GM23338 (cell line): Measurements from ENCODE around the gene NCKAP5. TPM values are rescaled to one million over a fixed set of nuclear protein-coding genes. Genes with fewer than 3 reads are reported as not detected.

ENCODE experiments used
- ATAC-seq: fragments of 200-7000 bp; cut with Tn5 transposase; 3 replicates; pipeline ENCODE4 v1.9.1; 2020
- DNase-seq: peaks from one replicate; pipeline ENCODE4 v3.0.0-alpha.2; 2015; ENCODE audit warnings: low spot score
- H2AFZ ChIP-seq: fragments of 200-600 bp; sonication (generic); 2 replicates; pipeline ENCODE4 v1.8.0; 2016; ENCODE audit warnings: antibody characterized with exemption, mild to moderate bottlenecking, moderate library complexity
- H3F3A ChIP-seq: fragments of 200-600 bp; sonication (generic); replicated peaks from 2 replicates; pipeline ENCODE4 v1.8.0; 2017; ENCODE audit warnings: antibody characterized with exemption, mixed run types, low read depth
- H3K27ac ChIP-seq: fragments of 200-600 bp; sonication (generic); 2 replicates; pipeline ENCODE4 v1.6.1; 2016; ENCODE audit warnings: low read depth
- H3K27me3 ChIP-seq: fragments of 200-600 bp; sonication (generic); 2 replicates; pipeline ENCODE4 v1.8.0; 2016; ENCODE audit warnings: mild to moderate bottlenecking, mixed run types, moderate library complexity; ENCODE audit not compliant: insufficient read depth
- H3K36me3 ChIP-seq: fragments of 200-600 bp; sonication (generic); 2 replicates; pipeline ENCODE4 v1.8.0; 2016; ENCODE audit warnings: mild to moderate bottlenecking; ENCODE audit not compliant: insufficient read depth
- H3K4me1 ChIP-seq: fragments of 200-600 bp; sonication (generic); 2 replicates; pipeline ENCODE4 v1.8.0; 2016; ENCODE audit warnings: mild to moderate bottlenecking, moderate library complexity; ENCODE audit not compliant: insufficient read depth
- H3K4me2 ChIP-seq: fragments of 200-600 bp; sonication (generic); 2 replicates; pipeline ENCODE4 v1.7.1; 2017; ENCODE audit warnings: mixed run types
- H3K4me3 ChIP-seq: fragments of 200-600 bp; sonication (generic); 2 replicates; pipeline ENCODE4 v1.6.1; 2016; ENCODE audit warnings: mixed run types
- H3K79me2 ChIP-seq: fragments of 200-600 bp; sonication (generic); replicated peaks from 2 replicates; pipeline ENCODE4 v1.8.0; 2017; ENCODE audit warnings: mild to moderate bottlenecking; ENCODE audit not compliant: insufficient read depth
- H3K9me2 ChIP-seq: fragments of 200-600 bp; sonication (generic); 2 replicates; pipeline ENCODE4 v1.8.0; 2017; ENCODE audit not compliant: insufficient read depth
- H4K20me1 ChIP-seq: fragments of 200-600 bp; sonication (generic); replicated peaks from 2 replicates; pipeline ENCODE4 v1.8.0; 2017; ENCODE audit warnings: mild to moderate bottlenecking; ENCODE audit not compliant: insufficient read depth
- H3K27ac Mint-ChIP-seq: 2 replicates; pipeline ENCODE4 v1.8.0; 2020; ENCODE audit warnings: inconsistent platforms, mild to moderate bottlenecking, moderate library complexity, mixed read lengths
- H3K27me3 Mint-ChIP-seq: 3 replicates; pipeline ENCODE4 v1.8.0; 2022; ENCODE audit warnings: low read depth, mild to moderate bottlenecking, moderate library complexity, mixed read lengths, inconsistent platforms; ENCODE audit not compliant: insufficient read depth, poor library complexity
- H3K36me3 Mint-ChIP-seq: 3 replicates; pipeline ENCODE4 v1.8.0; 2021; ENCODE audit warnings: low read depth, mild to moderate bottlenecking, inconsistent platforms, moderate library complexity, mixed read lengths
- H3K4me1 Mint-ChIP-seq: 3 replicates; pipeline ENCODE4 v1.8.0; 2020; ENCODE audit warnings: mild to moderate bottlenecking, inconsistent platforms, mixed read lengths
- H3K4me3 Mint-ChIP-seq: 3 replicates; pipeline ENCODE4 v1.8.0; 2021; ENCODE audit warnings: moderate library complexity, mild to moderate bottlenecking, inconsistent platforms, mixed read lengths
- H3K9me3 Mint-ChIP-seq: 3 replicates; pipeline ENCODE4 v1.8.0; 2020; ENCODE audit warnings: moderate library complexity, mild to moderate bottlenecking, inconsistent platforms, mixed read lengths
- CREB1 ChIP-seq: fragments of 250-450 bp; sonication (Bioruptor Pico); IDR thresholded peaks from 2 replicates; pipeline ENCODE4 v1.5.0; 2020; ENCODE audit warnings: low read depth, mild to moderate bottlenecking, moderate library complexity
- EZH2 ChIP-seq: fragments of 200-600 bp; sonication (generic); IDR thresholded peaks from one replicate; pipeline ENCODE4 v1.8.0; 2017; ENCODE audit warnings: antibody characterized with exemption, mild to moderate bottlenecking, low read depth; ENCODE audit not compliant: unreplicated experiment
- EZH2phosphoT487 ChIP-seq: fragments of 200-600 bp; sonication (generic); IDR thresholded peaks from one replicate; pipeline ENCODE4 v1.8.1; 2018; ENCODE audit warnings: antibody characterized with exemption; ENCODE audit not compliant: unreplicated experiment
- NANOG ChIP-seq: IDR thresholded peaks from 2 replicates; pipeline ENCODE4 v1.6.1; 2016; ENCODE audit warnings: antibody characterized with exemption, borderline replicate concordance
- POLR2AphosphoS5 ChIP-seq: IDR thresholded peaks from 2 replicates; pipeline ENCODE4 v1.6.1; 2016; ENCODE audit warnings: antibody characterized with exemption, low read depth
- STAT1 ChIP-seq: IDR thresholded peaks from one replicate; pipeline ENCODE4 v1.6.1; 2016; ENCODE audit warnings: antibody characterized with exemption; ENCODE audit not compliant: unreplicated experiment
- ZNF114 ChIP-seq: fragments of 250-450 bp; sonication (Bioruptor Pico); IDR thresholded peaks from 2 replicates; pipeline ENCODE4 v1.5.0; 2020; ENCODE audit warnings: mild to moderate bottlenecking, moderate library complexity
- ZNF331 ChIP-seq: fragments of 250-450 bp; sonication (Bioruptor Pico); IDR thresholded peaks from 2 replicates; pipeline ENCODE4 v1.5.0; 2020; ENCODE audit warnings: low read depth, mild to moderate bottlenecking, moderate library complexity
- ZNF462 ChIP-seq: fragments of 250-450 bp; sonication (Bioruptor Pico); IDR thresholded peaks from 2 replicates; pipeline ENCODE4 v1.5.0; 2020; ENCODE audit warnings: mild to moderate bottlenecking, moderate library complexity
- polyA plus RNA-seq: library from polyadenylated mRNA; unstranded; fragments of >200 nt; fragmentation: Nextera tagmentation; extraction: Ambion mirVana; gene quantifications from 2 replicates; pipeline ENCODE4 v1.2.1, GENCODE V29; 2016
- total RNA-seq: library from RNA; depleted of rRNA; stranded (reverse); fragments of >200 nt; shearing (Covaris generic); gene quantifications from 2 replicates; pipeline ENCODE4 v1.2.3, GENCODE V29; 2014
- TF ChIP-seq, protein P1 (sequence below): IDR thresholded peaks from 2 replicates; pipeline ENCODE4 v1.6.1; 2016; ENCODE audit warnings: antibody characterized with exemption

Gene NCKAP5
- total and polyA plus RNA-seq, 2 experiments from 2014 or later = 0.34 to 0.73 TPM

DNA sequence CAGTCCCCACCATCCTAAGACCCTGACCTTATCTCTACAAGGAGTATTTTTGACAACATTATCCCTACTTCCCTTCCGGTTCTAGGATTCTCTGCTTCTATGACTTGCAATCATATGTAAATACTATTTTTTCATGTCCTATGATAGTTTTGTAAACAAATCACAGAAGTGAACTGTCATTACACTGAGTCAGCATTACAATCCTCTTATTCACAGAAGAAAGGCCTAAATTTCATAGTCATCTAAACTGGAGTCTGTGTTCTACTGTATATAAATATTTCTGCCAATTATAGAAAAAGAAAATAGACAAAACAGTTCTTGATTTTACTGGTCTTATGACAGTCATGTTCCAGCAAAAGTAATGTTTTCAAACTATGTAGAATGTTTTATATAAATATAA lies 265.1 kb downstream of the NCKAP5 start:
- no peaks in the 10 kb centered on the region for H3K9me2 ChIP-seq
- Mint-ChIP-seq H3K27me3 (peaks cover 1% of the 10 kb centered on the region), H3K4me1 (no peaks in the 10 kb centered on the region), H3K4me3 (no peak overlapping the region), H3K36me3 (no peaks in the 10 kb centered on the region), H3K27ac (no peak overlapping the region), H3K9me3 (peaks cover 3% of the 10 kb centered on the region; the same call in 1 of the 3 replicates)
- no peak overlapping the region for H3K4me3 ChIP-seq
- H3K27ac ChIP-seq = no peak overlapping the region
- TF ChIP-seq ZNF331 (no peak), POLR2AphosphoS5 (no peak), EZH2phosphoT487 (no peak), ZNF462 (CRISPR knock-in tag) (no peak), NANOG (no peak), CREB1 (no peak), EZH2 (no peak), ZNF114 (CRISPR knock-in tag) (no peak), STAT1 (no peak)
- TF ChIP-seq, protein P1, sequence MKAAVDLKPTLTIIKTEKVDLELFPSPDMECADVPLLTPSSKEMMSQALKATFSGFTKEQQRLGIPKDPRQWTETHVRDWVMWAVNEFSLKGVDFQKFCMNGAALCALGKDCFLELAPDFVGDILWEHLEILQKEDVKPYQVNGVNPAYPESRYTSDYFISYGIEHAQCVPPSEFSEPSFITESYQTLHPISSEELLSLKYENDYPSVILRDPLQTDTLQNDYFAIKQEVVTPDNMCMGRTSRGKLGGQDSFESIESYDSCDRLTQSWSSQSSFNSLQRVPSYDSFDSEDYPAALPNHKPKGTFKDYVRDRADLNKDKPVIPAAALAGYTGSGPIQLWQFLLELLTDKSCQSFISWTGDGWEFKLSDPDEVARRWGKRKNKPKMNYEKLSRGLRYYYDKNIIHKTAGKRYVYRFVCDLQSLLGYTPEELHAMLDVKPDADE = no peak
- H3K4me1 ChIP-seq = no peaks in the 10 kb centered on the region
- no peaks in the 10 kb centered on the region for H3K27me3 ChIP-seq
- no peaks in the 10 kb centered on the region for H3K36me3 ChIP-seq
- no peak overlapping the region for H3K4me2 ChIP-seq
- H4K20me1 ChIP-seq = no peaks in the 10 kb centered on the region
- ATAC-seq = no peak
- H2AFZ ChIP-seq = no peak overlapping the region
- DNase-seq = no peak
- H3F3A ChIP-seq = no peaks in the 10 kb centered on the region
- H3K79me2 ChIP-seq = no peaks in the 10 kb centered on the region
